ENCODE measurements around the gene ITFG2.

GRCh38 chr12:2765608-2766007 lies 46.9 kb upstream of the ITFG2 start:
- TF ChIP-seq CTCF (IDR thresholded peaks at IDR 0.05; ENCODE audit: low read length) (no peak), EZH2phosphoT487 (IDR thresholded peaks at IDR 0.05; ENCODE audit: low read length) (no peak), EZH2 (optimal IDR thresholded peaks at IDR 0.05; ENCODE audit: low read depth, low read length) (no peak)

Measured in MM.1S (cell line).